GM18519 (cell line): ENCODE data around the gene FA2H.
"Not testable (repeated sequence)": the region's sequence is repeated elsewhere in the genome, so short reads cannot be mapped to it uniquely, and the experiment has no call there.

Experiments used
- ATAC-seq: cut with Tn5 transposase; IDR thresholded peaks from one replicate; pipeline ENCODE4 v1.9.1; 2021; ENCODE audit warnings: mild to moderate bottlenecking, moderate library complexity; ENCODE audit not compliant: unreplicated experiment, low FRiP score

FA2H gene

GRCh38 chr16:74695450-74696422 lies 78.9 kb downstream of the FA2H start:
- peak; percentile 93 for ATAC-seq

GRCh38 chr16:74691093-74691855 lies 83.3 kb downstream of the FA2H start:
- ATAC-seq: no peak

- no peak for ATAC-seq
These were observed 92.1 kb downstream of the FA2H start for GRCh38 chr16:74682556-74682955.

- no peak for ATAC-seq
These were observed 93.9 kb downstream of the FA2H start for GRCh38 chr16:74680681-74681080.

- no peak for ATAC-seq
These were observed 94.6 kb downstream of the FA2H start for GRCh38 chr16:74679983-74680382.

- ATAC-seq: no peak
These were observed 96.8 kb downstream of the FA2H start for GRCh38 chr16:74677868-74678267.

- no peak for ATAC-seq
These were observed 100.7 kb downstream of the FA2H start for GRCh38 chr16:74673876-74674275.

- ATAC-seq: not testable (repeated sequence)
These were observed 105.7 kb downstream of the FA2H start for GRCh38 chr16:74668877-74669276.

GRCh38 chr16:74667255-74667700 lies 107.3 kb downstream of the FA2H start:
- no peak for ATAC-seq

- peak; percentile 99 for ATAC-seq
These were observed 108.0 kb downstream of the FA2H start, which contains the start of gene RFWD3 for GRCh38 chr16:74666425-74667254. Gene RFWD3 (minus strand): TSS chr16:74666877. CDS start chr16:74661449, 5,428 bp downstream.

- ATAC-seq: no peak
These were observed 108.6 kb downstream of the FA2H start for GRCh38 chr16:74666010-74666421.
